ENCODE measurements around the gene LAMA2. TPM values are rescaled to one million over a fixed set of nuclear protein-coding genes. Genes with fewer than 3 reads are reported as not detected.
"Not testable (repeated sequence)": the region's sequence is repeated elsewhere in the genome, so short reads cannot be mapped to it uniquely, and the experiment has no call there.

LAMA2 gene
- total RNA-seq, 1 experiment from 2014 or later = 0.18 TPM

GRCh38 chr6:129007701-129008373 is 124.9 kb downstream of the LAMA2 start:
- DNase-seq (ENCODE audit: low read depth) = no peak

- no peak for DNase-seq (ENCODE audit: low read depth)
Observed at GRCh38 chr6:129008591-129008990, 125.7 kb downstream of the LAMA2 start.

GRCh38 chr6:129009851-129010250 is 126.9 kb downstream of the LAMA2 start:
- DNase-seq (ENCODE audit: low read depth) = no peak

GRCh38 chr6:129014302-129014701 is 131.4 kb downstream of the LAMA2 start:
- DNase-seq (ENCODE audit: low read depth) = no peak

- DNase-seq (ENCODE audit: low read depth) = no peak
Observed at GRCh38 chr6:129015721-129016120, 132.8 kb downstream of the LAMA2 start.

GRCh38 chr6:129016844-129017243 is 133.9 kb downstream of the LAMA2 start:
- DNase-seq (ENCODE audit: low read depth) = no peak

- no peak for DNase-seq (ENCODE audit: low read depth)
Observed at GRCh38 chr6:129022011-129022553, 139.1 kb downstream of the LAMA2 start.

GRCh38 chr6:129026601-129027000 is 143.7 kb downstream of the LAMA2 start:
- no peak for DNase-seq (ENCODE audit: low read depth)

- no peak for DNase-seq (ENCODE audit: low read depth)
Observed at GRCh38 chr6:129029778-129030177, 146.8 kb downstream of the LAMA2 start.

GRCh38 chr6:129030215-129030614 is 147.3 kb downstream of the LAMA2 start:
- DNase-seq (ENCODE audit: low read depth) = no peak

- no peak for DNase-seq (ENCODE audit: low read depth)
Observed at GRCh38 chr6:129031051-129031599, 148.2 kb downstream of the LAMA2 start.

- DNase-seq (ENCODE audit: low read depth) = no peak
Observed at GRCh38 chr6:129032602-129033001, 149.7 kb downstream of the LAMA2 start.

- DNase-seq (ENCODE audit: low read depth) = no peak
Observed at GRCh38 chr6:129033180-129033579, 150.2 kb downstream of the LAMA2 start.

- DNase-seq (ENCODE audit: low read depth) = no peak
Observed at GRCh38 chr6:129033581-129033980, 150.6 kb downstream of the LAMA2 start.

GRCh38 chr6:129041563-129041962 is 158.6 kb downstream of the LAMA2 start:
- DNase-seq (ENCODE audit: low read depth) = no peak

GRCh38 chr6:129046526-129046925 is 163.6 kb downstream of the LAMA2 start:
- DNase-seq (ENCODE audit: low read depth) = no peak

- DNase-seq (ENCODE audit: low read depth) = no peak
Observed at GRCh38 chr6:129047834-129048233, 164.9 kb downstream of the LAMA2 start.

GRCh38 chr6:129050086-129050485 is 167.1 kb downstream of the LAMA2 start:
- no peak for DNase-seq (ENCODE audit: low read depth)

- not testable (repeated sequence) for DNase-seq (ENCODE audit: low read depth)
Observed at GRCh38 chr6:129053143-129053542, 170.2 kb downstream of the LAMA2 start.

- DNase-seq (ENCODE audit: low read depth) = no peak
Observed at GRCh38 chr6:129055796-129056195, 172.9 kb downstream of the LAMA2 start.

GRCh38 chr6:129059650-129060049 is 176.7 kb downstream of the LAMA2 start:
- no peak for DNase-seq (ENCODE audit: low read depth)

GRCh38 chr6:129069006-129069405 is 186.1 kb downstream of the LAMA2 start:
- no peak for DNase-seq (ENCODE audit: low read depth)

- no peak for DNase-seq (ENCODE audit: low read depth)
Observed at GRCh38 chr6:129073051-129073450, 190.1 kb downstream of the LAMA2 start.
